Activated CD4-positive, alpha-beta memory T cell treated with anti-CD3 and anti-CD28 coated beads for 36 hours (primary cell): Measurements from ENCODE around the gene DMBT1. TPM values are rescaled to one million over a fixed set of nuclear protein-coding genes. Genes with fewer than 3 reads are reported as not detected.

Experiments
- CTCF ChIA-PET: fragments of 350-600 bp; sonication (Branson Sonifier 250); formaldehyde crosslinking; loops from one replicate; lab custom pipeline; 2021; ENCODE audit warnings: antibody characterized with exemption, inconsistent platforms; lab: Charles Lee
- POLR2A ChIA-PET: fragments of 350-600 bp; sonication (Branson Sonifier 250); formaldehyde crosslinking; loops from one replicate; lab custom pipeline; 2021; ENCODE audit warnings: antibody characterized with exemption; lab: Charles Lee
- DNase-seq: peaks from one replicate; pipeline ENCODE4 v3.0.0-alpha.2; 2020
- H3K27ac Mint-ChIP-seq: one replicate; pipeline ENCODE4 v1.8.0; 2021; ENCODE audit warnings: mixed read lengths
- H3K27me3 Mint-ChIP-seq: one replicate; pipeline ENCODE4 v1.8.0; 2021; ENCODE audit warnings: mixed read lengths
- H3K36me3 Mint-ChIP-seq: one replicate; pipeline ENCODE4 v1.8.0; 2021; ENCODE audit warnings: mixed read lengths
- H3K4me1 Mint-ChIP-seq: one replicate; pipeline ENCODE4 v1.8.0; 2021; ENCODE audit warnings: low read depth, mixed read lengths
- H3K4me3 Mint-ChIP-seq: one replicate; pipeline ENCODE4 v1.8.0; 2021; ENCODE audit warnings: mild to moderate bottlenecking, mixed read lengths
- H3K9me3 Mint-ChIP-seq: one replicate; pipeline ENCODE4 v1.8.0; 2021; ENCODE audit warnings: mixed read lengths
- intact Hi-C: fragments of 100-400 bp; cut with micrococcal nuclease; formaldehyde crosslinking; loops from one replicate; pipeline ENCODE4 v1.15.1; 2023
- total RNA-seq, 2 experiments: library from RNA; stranded (reverse); gene quantifications; one replicate each; pipeline ENCODE4 v1.2.3, GENCODE V29; 2021

The DMBT1 gene
- total RNA-seq, 2 experiments from 2014 or later, result not detected

- no peaks in the 10 kb centered on the region for H3K9me3 Mint-ChIP-seq
- H3K4me1 Mint-ChIP-seq, result no peaks in the 10 kb centered on the region
- no peak for DNase-seq
- H3K36me3 Mint-ChIP-seq, result no peaks in the 10 kb centered on the region
- no peak overlapping the region for H3K4me3 Mint-ChIP-seq
- H3K27ac Mint-ChIP-seq, result no peak overlapping the region
- intact Hi-C loops, result loop anchor here (1.0 kb wide), 1 partner anchor 38 kb away; no protein-coding TSS in a partner anchor
- ChIA-PET POLR2A (no interaction called here), CTCF (interaction anchor here (6.0 kb wide), 1 partner anchor 39 kb away, joined by 47 read pairs; no protein-coding TSS in a partner anchor)
- H3K27me3 Mint-ChIP-seq, result no peaks in the 10 kb centered on the region
These were observed 33.7 kb upstream of the DMBT1 start for GRCh38 chr10:122526892-122527291.

DNA sequence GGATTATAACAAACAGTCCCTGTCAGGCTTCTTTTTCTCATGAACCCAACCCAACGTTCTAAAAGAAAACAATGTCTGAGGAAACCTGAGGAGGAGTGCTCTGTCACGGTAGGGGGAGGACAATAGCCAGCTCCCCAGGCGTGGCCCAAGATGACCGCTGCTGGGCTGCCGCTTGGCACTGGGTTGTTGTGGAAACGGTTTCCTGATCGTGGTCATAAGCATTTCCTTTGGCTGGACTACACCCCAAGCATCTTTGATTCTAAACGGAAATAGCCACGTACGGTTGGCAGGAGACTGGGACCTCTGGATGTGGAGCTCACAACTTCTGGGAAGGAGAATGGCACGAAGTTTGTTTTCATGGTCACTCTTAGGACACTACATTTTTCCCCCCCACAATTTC lies 30.4 kb upstream of the DMBT1 start:
- DNase-seq, result no peak
- Mint-ChIP-seq H3K27me3 (no peaks in the 10 kb centered on the region), H3K27ac (no peak overlapping the region), H3K36me3 (no peaks in the 10 kb centered on the region), H3K4me3 (no peak overlapping the region), H3K4me1 (no peaks in the 10 kb centered on the region), H3K9me3 (no peaks in the 10 kb centered on the region)
- CTCF ChIA-PET, result interaction anchor here (0.6 to 2.7 kb wide), 3 partner anchors 10 to 35 kb away, joined by 3 to 10 read pairs (median 3); no protein-coding TSS in a partner anchor
- intact Hi-C loops, result no loop called here
- POLR2A ChIA-PET, result no interaction called here

GRCh38 chr10:122531261-122531660 lies 29.3 kb upstream of the DMBT1 start:
- intact Hi-C loops, result no loop called here
- H3K9me3 Mint-ChIP-seq, result no peaks in the 10 kb centered on the region
- ChIA-PET CTCF (no interaction called here), POLR2A (no interaction called here)
- no peak for DNase-seq
- H3K4me3 Mint-ChIP-seq, result no peak overlapping the region
- no peaks in the 10 kb centered on the region for H3K4me1 Mint-ChIP-seq
- no peaks in the 10 kb centered on the region for H3K36me3 Mint-ChIP-seq
- H3K27ac Mint-ChIP-seq, result no peak overlapping the region
- no peaks in the 10 kb centered on the region for H3K27me3 Mint-ChIP-seq

- CTCF ChIA-PET, result no interaction called here
- POLR2A ChIA-PET, result no interaction called here
- intact Hi-C loops, result no loop called here
- Mint-ChIP-seq H3K4me1 (no peaks in the 10 kb centered on the region), H3K27me3 (no peaks in the 10 kb centered on the region), H3K9me3 (no peaks in the 10 kb centered on the region), H3K4me3 (no peak overlapping the region), H3K27ac (no peak overlapping the region), H3K36me3 (no peaks in the 10 kb centered on the region)
- DNase-seq, result no peak
These were observed 28.6 kb upstream of the DMBT1 start for GRCh38 chr10:122531939-122532338.

GRCh38 chr10:122532601-122533296 lies 27.8 kb upstream of the DMBT1 start:
- no peak overlapping the region for H3K4me3 Mint-ChIP-seq
- no peaks in the 10 kb centered on the region for H3K27me3 Mint-ChIP-seq
- DNase-seq, result no peak
- intact Hi-C loops, result no loop called here
- peaks cover 2% of the 10 kb centered on the region for H3K4me1 Mint-ChIP-seq
- H3K27ac Mint-ChIP-seq, result no peak overlapping the region
- no peaks in the 10 kb centered on the region for H3K36me3 Mint-ChIP-seq
- ChIA-PET CTCF (no interaction called here), POLR2A (no interaction called here)
- no peaks in the 10 kb centered on the region for H3K9me3 Mint-ChIP-seq

- intact Hi-C loops, result no loop called here
- no peak overlapping the region for H3K27ac Mint-ChIP-seq
- no peak overlapping the region for H3K4me3 Mint-ChIP-seq
- ChIA-PET CTCF (interaction anchor here (1.1 to 1.8 kb wide), 2 partner anchors 28 kb away, joined by 5 to 9 read pairs; no protein-coding TSS in a partner anchor), POLR2A (no interaction called here)
- H3K36me3 Mint-ChIP-seq, result no peaks in the 10 kb centered on the region
- H3K27me3 Mint-ChIP-seq, result no peaks in the 10 kb centered on the region
- peaks cover 32% of the 10 kb centered on the region for H3K4me1 Mint-ChIP-seq
- H3K9me3 Mint-ChIP-seq, result no peaks in the 10 kb centered on the region
- no peak for DNase-seq
These were observed 23.0 kb upstream of the DMBT1 start for GRCh38 chr10:122537545-122537944.

GRCh38 chr10:122541541-122542002 lies 19.0 kb upstream of the DMBT1 start:
- H3K27ac Mint-ChIP-seq, result no peak overlapping the region
- peaks cover 47% of the 10 kb centered on the region for H3K4me1 Mint-ChIP-seq
- DNase-seq, result no peak
- no peak overlapping the region for H3K4me3 Mint-ChIP-seq
- CTCF ChIA-PET, result interaction anchor here (1.1 to 4.3 kb wide), 2 partner anchors 9 to 24 kb away, joined by 4 to 18 read pairs; no protein-coding TSS in a partner anchor
- no peaks in the 10 kb centered on the region for H3K36me3 Mint-ChIP-seq
- H3K27me3 Mint-ChIP-seq, result no peaks in the 10 kb centered on the region
- POLR2A ChIA-PET, result no interaction called here
- intact Hi-C loops, result loop anchor here (1.0 to 5.0 kb wide), 2 partner anchors 25 to 49 kb away; no protein-coding TSS in a partner anchor
- no peaks in the 10 kb centered on the region for H3K9me3 Mint-ChIP-seq

- Mint-ChIP-seq H3K4me1 (peaks cover 43% of the 10 kb centered on the region), H3K9me3 (no peaks in the 10 kb centered on the region), H3K27me3 (no peaks in the 10 kb centered on the region), H3K4me3 (no peak overlapping the region), H3K36me3 (no peaks in the 10 kb centered on the region), H3K27ac (no peak overlapping the region)
- ChIA-PET POLR2A (no interaction called here), CTCF (interaction anchor here (1.0 to 4.3 kb wide), 2 partner anchors 22 to 24 kb away, joined by 3 to 18 read pairs; no protein-coding TSS in a partner anchor)
- intact Hi-C loops, result loop anchor here (5.0 kb wide), 1 partner anchor 52 kb away; no protein-coding TSS in a partner anchor
- DNase-seq, result no peak
These were observed 16.7 kb upstream of the DMBT1 start for GRCh38 chr10:122543676-122544445.

GRCh38 chr10:122544493-122544892 lies 16.1 kb upstream of the DMBT1 start:
- Mint-ChIP-seq H3K9me3 (no peaks in the 10 kb centered on the region), H3K4me3 (no peak overlapping the region), H3K36me3 (no peaks in the 10 kb centered on the region), H3K27ac (no peak overlapping the region), H3K27me3 (no peaks in the 10 kb centered on the region), H3K4me1 (peaks cover 41% of the 10 kb centered on the region)
- DNase-seq, result no peak
- CTCF ChIA-PET, result interaction anchor here (1.0 to 4.3 kb wide), 2 partner anchors 21 to 23 kb away, joined by 3 to 18 read pairs; no protein-coding TSS in a partner anchor
- intact Hi-C loops, result loop anchor here (5.0 kb wide), 1 partner anchor 52 kb away; no protein-coding TSS in a partner anchor
- POLR2A ChIA-PET, result no interaction called here

DNA sequence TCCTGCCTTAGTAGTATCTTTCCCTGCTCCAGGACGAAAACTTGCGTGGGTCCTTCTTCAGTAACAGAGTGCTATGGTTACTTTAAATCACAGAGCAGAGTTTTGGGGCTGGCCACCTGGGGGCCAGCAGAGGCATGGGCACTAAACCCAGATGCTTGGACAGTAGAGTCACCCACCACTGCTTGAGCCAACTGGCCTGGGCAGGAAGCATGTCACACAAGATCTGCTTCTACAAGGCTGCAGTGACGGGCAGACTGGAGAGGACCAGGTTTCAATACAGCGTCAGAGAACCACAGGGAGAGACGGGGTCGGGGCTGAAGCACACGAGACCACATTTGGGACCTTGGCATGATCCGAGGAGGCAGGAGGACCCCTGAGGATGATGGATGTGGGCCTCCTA lies 14.3 kb upstream of the DMBT1 start:
- Mint-ChIP-seq H3K36me3 (no peaks in the 10 kb centered on the region), H3K9me3 (no peaks in the 10 kb centered on the region), H3K4me1 (peaks cover 39% of the 10 kb centered on the region), H3K27me3 (no peaks in the 10 kb centered on the region), H3K4me3 (no peak overlapping the region), H3K27ac (no peak overlapping the region)
- ChIA-PET CTCF (no interaction called here), POLR2A (no interaction called here)
- intact Hi-C loops, result no loop called here
- no peak for DNase-seq

GRCh38 chr10:122548407-122549085 lies 12.0 kb upstream of the DMBT1 start:
- peaks cover 26% of the 10 kb centered on the region for H3K4me1 Mint-ChIP-seq
- H3K36me3 Mint-ChIP-seq, result no peaks in the 10 kb centered on the region
- no peaks in the 10 kb centered on the region for H3K27me3 Mint-ChIP-seq
- DNase-seq, result no peak
- POLR2A ChIA-PET, result no interaction called here
- H3K9me3 Mint-ChIP-seq, result no peaks in the 10 kb centered on the region
- H3K27ac Mint-ChIP-seq, result no peak overlapping the region
- intact Hi-C loops, result no loop called here
- no peak overlapping the region for H3K4me3 Mint-ChIP-seq
- CTCF ChIA-PET, result interaction anchor here (1.0 to 1.3 kb wide), 2 partner anchors 17 to 246 kb away, joined by 3 to 6 read pairs; no protein-coding TSS in a partner anchor
